Measurements from ENCODE around the gene SPATA6L. TPM values are rescaled to one million over a fixed set of nuclear protein-coding genes. Genes with fewer than 3 reads are reported as not detected.

Gene SPATA6L
- total RNA-seq, 1 experiment from 2014 or later = 0.12 TPM

- no peak for DNase-seq (ENCODE audit: low read depth)
Measured at GRCh38 chr9:4550777-4551484, 115.3 kb downstream of the SPATA6L start.

- DNase-seq (ENCODE audit: low read depth) = no peak
Measured at GRCh38 chr9:4549751-4550295, 116.5 kb downstream of the SPATA6L start.

- DNase-seq (ENCODE audit: low read depth) = peak; percentile 7
Measured at GRCh38 chr9:4548811-4549725, 117.2 kb downstream of the SPATA6L start.

Other genes with a start within 250 kb of the SPATA6L start
- 5.2 and 6.0 TPM in 2 replicates for gene SLC1A1, start 176.0 kb downstream of the SPATA6L start, total RNA-seq (2014; rRNA removed; shearing (Covaris generic))
- gene PLPP6, start 4.2 kb downstream of the SPATA6L start, total RNA-seq (2014; rRNA removed; shearing (Covaris generic)) = 5.4 and 5.5 TPM in 2 replicates
- 11.8 and 15.0 TPM in 2 replicates for gene CDC37L1, start 13.1 kb upstream of the SPATA6L start, total RNA-seq (2014; rRNA removed; shearing (Covaris generic))
- gene AK3, start 74.7 kb upstream of the SPATA6L start, total RNA-seq (2014; rRNA removed; shearing (Covaris generic)) = 57.7 and 70.5 TPM in 2 replicates
- 8.4 and 8.6 TPM in 2 replicates for gene RCL1, start 126.5 kb upstream of the SPATA6L start, total RNA-seq (2014; rRNA removed; shearing (Covaris generic))

Measured in RPMI7951 (cell line).